ENCODE data around the gene RAB6D. TPM values are rescaled to one million over a fixed set of nuclear protein-coding genes. Genes with fewer than 3 reads are reported as not detected.
"Not testable (repeated sequence)": the region's sequence is repeated elsewhere in the genome, so short reads cannot be mapped to it uniquely, and the experiment has no call there.

The RAB6D gene
- total and polyA plus RNA-seq, 2 donors (not counting 1 experiment from before 2014, with no cell fraction given), result under 0.01 to 0.06 TPM

GRCh38 chr2:131367352-131367751, 3.4 kb upstream of the RAB6D start:
- TF ChIP-seq EZH2 (IDR thresholded peaks at IDR 0.05; ENCODE audit: low read length, missing control alignments) (no peak), CTCF (conservative IDR thresholded peaks at IDR 0.05 in 1 of 2, IDR thresholded peaks at IDR 0.05 in 1 of 2; ENCODE audit: low read depth in 1 of 2, low read length in 2 of 2) (no peak)
- H3K27me3 ChIP-seq (ENCODE audit: control insufficient read depth, insufficient read depth, low read length), result no peaks in the 10 kb centered on the region
- H2AFZ ChIP-seq (ENCODE audit: low read length), result no peak overlapping the region
- no peak overlapping the region for H3K4me3 ChIP-seq (replicated peaks in 1 of 4; ENCODE audit: control extremely low read depth in 1 of 4, insufficient read depth in 1 of 4, low read depth in 3 of 4, low read length in 4 of 4)
- no peak overlapping the region for H3K27ac ChIP-seq (ENCODE audit: insufficient read depth, low read length)
- no peaks in the 10 kb centered on the region for H3K9me3 ChIP-seq (ENCODE audit: control insufficient read depth, insufficient read depth, low read depth, low read length)
- H3K4me2 ChIP-seq (ENCODE audit: extremely low read depth, insufficient read depth, low read length), result no peak overlapping the region
- no peaks in the 10 kb centered on the region for H3K36me3 ChIP-seq (ENCODE audit: control insufficient read depth, insufficient read depth, low read length)
- H3K79me2 ChIP-seq (ENCODE audit: control insufficient read depth, insufficient read depth, low read length), result no peaks in the 10 kb centered on the region
- no peak for DNase-seq (ENCODE audit: low read depth in 2 of 2)
- no peaks in the 10 kb centered on the region for H3K4me1 ChIP-seq (ENCODE audit: control insufficient read depth, extremely low read depth, insufficient read depth, low read length)
- no peak overlapping the region for H3K9ac ChIP-seq (ENCODE audit: insufficient read depth, low read length)
- no peaks in the 10 kb centered on the region for H4K20me1 ChIP-seq (ENCODE audit: control insufficient read depth, extremely low read depth, insufficient read depth, low read length)

- no peak overlapping the region for H3K4me2 ChIP-seq (ENCODE audit: extremely low read depth, insufficient read depth, low read length)
- DNase-seq (ENCODE audit: low read depth in 2 of 2), result no peak
- no peaks in the 10 kb centered on the region for H3K4me1 ChIP-seq (ENCODE audit: control insufficient read depth, extremely low read depth, insufficient read depth, low read length)
Observed at GRCh38 chr2:131366643-131367042, 2.7 kb upstream of the RAB6D start.

GRCh38 chr2:131365452-131365851, 1.5 kb upstream of the RAB6D start:
- H3K9ac ChIP-seq (ENCODE audit: insufficient read depth, low read length), result no peak overlapping the region
- H3K27me3 ChIP-seq (ENCODE audit: control insufficient read depth, insufficient read depth, low read length), result no peaks in the 10 kb centered on the region
- no peak for TF ChIP-seq CTCF (conservative IDR thresholded peaks at IDR 0.05 in 1 of 2, IDR thresholded peaks at IDR 0.05 in 1 of 2; ENCODE audit: low read depth in 1 of 2, low read length in 2 of 2)
- TF ChIP-seq EZH2 (IDR thresholded peaks at IDR 0.05; ENCODE audit: low read length, missing control alignments), result no peak
- no peaks in the 10 kb centered on the region for H4K20me1 ChIP-seq (ENCODE audit: control insufficient read depth, extremely low read depth, insufficient read depth, low read length)
- no peaks in the 10 kb centered on the region for H3K79me2 ChIP-seq (ENCODE audit: control insufficient read depth, insufficient read depth, low read length)
- H3K4me2 ChIP-seq (ENCODE audit: extremely low read depth, insufficient read depth, low read length), result no peak overlapping the region
- no peak overlapping the region for H2AFZ ChIP-seq (ENCODE audit: low read length)
- H3K4me1 ChIP-seq (ENCODE audit: control insufficient read depth, extremely low read depth, insufficient read depth, low read length), result no peaks in the 10 kb centered on the region
- no peak for DNase-seq (ENCODE audit: low read depth in 2 of 2)
- H3K36me3 ChIP-seq (ENCODE audit: control insufficient read depth, insufficient read depth, low read length), result no peaks in the 10 kb centered on the region
- H3K27ac ChIP-seq (ENCODE audit: insufficient read depth, low read length), result no peak overlapping the region
- H3K9me3 ChIP-seq (ENCODE audit: control insufficient read depth, insufficient read depth, low read depth, low read length), result no peaks in the 10 kb centered on the region
- H3K4me3 ChIP-seq (replicated peaks in 1 of 4; ENCODE audit: control extremely low read depth in 1 of 4, insufficient read depth in 1 of 4, low read depth in 3 of 4, low read length in 4 of 4), result no peak overlapping the region

More at GRCh38 chr2:131366643-131367042, 2.7 kb upstream of the RAB6D start:
- Histone ChIP-seq H3K79me2 (ENCODE audit: control insufficient read depth, insufficient read depth, low read length) (no peaks in the 10 kb centered on the region), H2AFZ (ENCODE audit: low read length) (no peak overlapping the region), H3K27ac (ENCODE audit: insufficient read depth, low read length) (no peak overlapping the region), H3K4me3 (replicated peaks in 1 of 4; ENCODE audit: control extremely low read depth in 1 of 4, insufficient read depth in 1 of 4, low read depth in 3 of 4, low read length in 4 of 4) (no peak overlapping the region), H3K9me3 (ENCODE audit: control insufficient read depth, insufficient read depth, low read depth, low read length) (no peaks in the 10 kb centered on the region), H4K20me1 (ENCODE audit: control insufficient read depth, extremely low read depth, insufficient read depth, low read length) (no peaks in the 10 kb centered on the region), H3K36me3 (ENCODE audit: control insufficient read depth, insufficient read depth, low read length) (no peaks in the 10 kb centered on the region), H3K27me3 (ENCODE audit: control insufficient read depth, insufficient read depth, low read length) (no peaks in the 10 kb centered on the region), H3K9ac (ENCODE audit: insufficient read depth, low read length) (no peak overlapping the region)
- no peak for TF ChIP-seq EZH2 (IDR thresholded peaks at IDR 0.05; ENCODE audit: low read length, missing control alignments)
- TF ChIP-seq CTCF (conservative IDR thresholded peaks at IDR 0.05 in 1 of 2, IDR thresholded peaks at IDR 0.05 in 1 of 2; ENCODE audit: low read depth in 1 of 2, low read length in 2 of 2), result no peak

- H3K9ac ChIP-seq (ENCODE audit: insufficient read depth, low read length); H3K79me2 ChIP-seq (ENCODE audit: control insufficient read depth, insufficient read depth, low read length); H3K36me3 ChIP-seq (ENCODE audit: control insufficient read depth, insufficient read depth, low read length); H4K20me1 ChIP-seq (ENCODE audit: control insufficient read depth, extremely low read depth, insufficient read depth, low read length); H3K4me2 ChIP-seq (ENCODE audit: extremely low read depth, insufficient read depth, low read length); H3K27ac ChIP-seq (ENCODE audit: insufficient read depth, low read length); H3K4me1 ChIP-seq (ENCODE audit: control insufficient read depth, extremely low read depth, insufficient read depth, low read length); H3K27me3 ChIP-seq (ENCODE audit: control insufficient read depth, insufficient read depth, low read length); H3K9me3 ChIP-seq (ENCODE audit: control insufficient read depth, insufficient read depth, low read depth, low read length); H3K4me3 ChIP-seq (replicated peaks in 1 of 4; ENCODE audit: control extremely low read depth in 1 of 4, insufficient read depth in 1 of 4, low read depth in 3 of 4, low read length in 4 of 4); H2AFZ ChIP-seq (ENCODE audit: low read length): not testable (repeated sequence)
- peak in 1 of 2 donors; percentile 1 for DNase-seq (ENCODE audit: low read depth in 2 of 2)
Observed at GRCh38 chr2:131363213-131363612, 755 bp downstream of the RAB6D start.

GRCh38 chr2:131361773-131362172, 2.2 kb downstream of the RAB6D start:
- not testable (repeated sequence) for H4K20me1 ChIP-seq (ENCODE audit: control insufficient read depth, extremely low read depth, insufficient read depth, low read length); H3K4me1 ChIP-seq (ENCODE audit: control insufficient read depth, extremely low read depth, insufficient read depth, low read length); H3K4me2 ChIP-seq (ENCODE audit: extremely low read depth, insufficient read depth, low read length); H3K27me3 ChIP-seq (ENCODE audit: control insufficient read depth, insufficient read depth, low read length); H3K36me3 ChIP-seq (ENCODE audit: control insufficient read depth, insufficient read depth, low read length); DNase-seq (ENCODE audit: low read depth in 2 of 2); H3K9me3 ChIP-seq (ENCODE audit: control insufficient read depth, insufficient read depth, low read depth, low read length); H3K27ac ChIP-seq (ENCODE audit: insufficient read depth, low read length); H3K9ac ChIP-seq (ENCODE audit: insufficient read depth, low read length); H3K4me3 ChIP-seq (replicated peaks in 1 of 4; ENCODE audit: control extremely low read depth in 1 of 4, insufficient read depth in 1 of 4, low read depth in 3 of 4, low read length in 4 of 4); H2AFZ ChIP-seq (ENCODE audit: low read length); H3K79me2 ChIP-seq (ENCODE audit: control insufficient read depth, insufficient read depth, low read length)
